GM12891 (cell line): ENCODE measurements around the gene PABPN1L.

Experiments used
- PAX5 ChIP-seq: IDR thresholded peaks from 2 replicates; pipeline ENCODE4 v1.6.1; 2011; ENCODE audit warnings: low read length, moderate library complexity, mild to moderate bottlenecking; ENCODE audit not compliant: insufficient read depth, severe bottlenecking
- POLR2A ChIP-seq: IDR thresholded peaks from 2 replicates; pipeline ENCODE4 v1.6.1; 2011; ENCODE audit warnings: low read depth, low read length, control low read depth
- POLR2AphosphoS5 ChIP-seq: IDR thresholded peaks from 2 replicates; pipeline ENCODE4 v1.6.1; 2011; ENCODE audit warnings: low read depth, low read length, control low read depth
- TAF1 ChIP-seq: IDR thresholded peaks from 2 replicates; pipeline ENCODE4 v1.6.1; 2011; ENCODE audit warnings: low read depth, low read length, control low read depth

- TF ChIP-seq POLR2A (no peak), TAF1 (no peak), PAX5 (no peak), POLR2AphosphoS5 (no peak)
Measured at GRCh38 chr16:88830258-88830657, 36.2 kb downstream of the PABPN1L start.
